Nephron progenitor cell (in vitro differentiated cells): ENCODE data around the gene OTUD1.

Experiments used
- DNase-seq: peaks from one replicate; pipeline ENCODE4 v3.0.0; 2021
- H3K27ac Mint-ChIP-seq: 2 replicates; pipeline ENCODE4 v1.8.0; 2021; ENCODE audit warnings: mild to moderate bottlenecking, moderate library complexity, mixed read lengths
- H3K27me3 Mint-ChIP-seq: 2 replicates; pipeline ENCODE4 v1.8.0; 2021; ENCODE audit warnings: mild to moderate bottlenecking, low read depth, mixed read lengths; ENCODE audit not compliant: poor library complexity
- H3K36me3 Mint-ChIP-seq: 2 replicates; pipeline ENCODE4 v1.8.0; 2021; ENCODE audit warnings: low read depth, mixed read lengths
- H3K4me1 Mint-ChIP-seq: 2 replicates; pipeline ENCODE4 v1.8.0; 2021; ENCODE audit warnings: mixed read lengths
- H3K4me3 Mint-ChIP-seq: 2 replicates; pipeline ENCODE4 v1.8.0; 2021; ENCODE audit warnings: mild to moderate bottlenecking, moderate library complexity, mixed read lengths
- H3K9me3 Mint-ChIP-seq: 2 replicates; pipeline ENCODE4 v1.8.0; 2021; ENCODE audit warnings: mild to moderate bottlenecking, moderate library complexity, mixed read lengths
- TF ChIP-seq, protein P1 (sequence below): fragments of 200-600 bp; sonication (generic); IDR thresholded peaks from 2 replicates; pipeline ENCODE4 v1.5.0; 2021; ENCODE audit warnings: antibody characterized with exemption

Gene OTUD1

DNA sequence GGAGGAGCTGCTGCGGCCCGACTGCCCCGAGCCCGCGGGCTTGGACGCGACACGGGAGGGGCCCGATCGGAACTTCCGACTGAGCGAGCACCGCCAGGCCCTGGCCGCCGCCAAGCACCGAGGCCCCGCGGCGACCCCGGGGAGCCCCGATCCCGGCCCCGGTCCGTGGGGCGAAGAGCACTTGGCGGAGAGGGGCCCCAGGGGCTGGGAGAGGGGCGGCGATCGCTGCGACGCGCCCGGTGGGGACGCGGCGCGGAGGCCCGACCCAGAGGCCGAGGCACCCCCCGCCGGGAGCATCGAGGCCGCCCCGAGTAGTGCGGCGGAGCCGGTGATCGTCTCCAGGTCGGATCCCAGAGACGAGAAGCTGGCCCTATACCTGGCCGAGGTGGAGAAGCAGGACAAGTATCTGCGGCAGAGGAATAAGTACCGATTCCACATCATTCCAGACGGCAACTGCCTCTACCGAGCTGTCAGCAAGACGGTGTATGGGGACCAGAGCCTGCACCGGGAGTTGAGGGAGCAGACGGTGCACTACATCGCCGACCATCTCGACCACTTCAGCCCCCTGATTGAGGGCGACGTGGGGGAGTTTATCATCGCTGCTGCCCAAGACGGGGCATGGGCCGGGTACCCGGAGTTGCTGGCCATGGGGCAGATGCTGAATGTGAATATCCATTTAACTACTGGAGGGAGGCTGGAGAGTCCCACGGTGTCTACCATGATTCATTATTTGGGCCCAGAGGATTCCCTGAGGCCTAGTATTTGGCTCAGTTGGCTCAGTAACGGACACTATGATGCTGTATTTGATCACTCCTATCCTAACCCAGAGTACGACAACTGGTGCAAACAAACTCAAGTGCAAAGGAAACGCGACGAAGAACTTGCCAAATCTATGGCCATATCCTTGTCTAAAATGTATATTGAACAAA is 1.4 kb downstream of the OTUD1 start:
- Mint-ChIP-seq H3K9me3 (no peaks in the 10 kb centered on the region), H3K36me3 (no peaks in the 10 kb centered on the region), H3K27me3 (peaks cover 17% of the 10 kb centered on the region), H3K27ac (peak overlapping the region; percentile 25), H3K4me1 (peaks cover 28% of the 10 kb centered on the region), H3K4me3 (peak overlapping the region; percentile 88)
- peak; percentile 54 for DNase-seq
- TF ChIP-seq, protein P1, sequence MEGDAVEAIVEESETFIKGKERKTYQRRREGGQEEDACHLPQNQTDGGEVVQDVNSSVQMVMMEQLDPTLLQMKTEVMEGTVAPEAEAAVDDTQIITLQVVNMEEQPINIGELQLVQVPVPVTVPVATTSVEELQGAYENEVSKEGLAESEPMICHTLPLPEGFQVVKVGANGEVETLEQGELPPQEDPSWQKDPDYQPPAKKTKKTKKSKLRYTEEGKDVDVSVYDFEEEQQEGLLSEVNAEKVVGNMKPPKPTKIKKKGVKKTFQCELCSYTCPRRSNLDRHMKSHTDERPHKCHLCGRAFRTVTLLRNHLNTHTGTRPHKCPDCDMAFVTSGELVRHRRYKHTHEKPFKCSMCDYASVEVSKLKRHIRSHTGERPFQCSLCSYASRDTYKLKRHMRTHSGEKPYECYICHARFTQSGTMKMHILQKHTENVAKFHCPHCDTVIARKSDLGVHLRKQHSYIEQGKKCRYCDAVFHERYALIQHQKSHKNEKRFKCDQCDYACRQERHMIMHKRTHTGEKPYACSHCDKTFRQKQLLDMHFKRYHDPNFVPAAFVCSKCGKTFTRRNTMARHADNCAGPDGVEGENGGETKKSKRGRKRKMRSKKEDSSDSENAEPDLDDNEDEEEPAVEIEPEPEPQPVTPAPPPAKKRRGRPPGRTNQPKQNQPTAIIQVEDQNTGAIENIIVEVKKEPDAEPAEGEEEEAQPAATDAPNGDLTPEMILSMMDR, result no peak

DNA sequence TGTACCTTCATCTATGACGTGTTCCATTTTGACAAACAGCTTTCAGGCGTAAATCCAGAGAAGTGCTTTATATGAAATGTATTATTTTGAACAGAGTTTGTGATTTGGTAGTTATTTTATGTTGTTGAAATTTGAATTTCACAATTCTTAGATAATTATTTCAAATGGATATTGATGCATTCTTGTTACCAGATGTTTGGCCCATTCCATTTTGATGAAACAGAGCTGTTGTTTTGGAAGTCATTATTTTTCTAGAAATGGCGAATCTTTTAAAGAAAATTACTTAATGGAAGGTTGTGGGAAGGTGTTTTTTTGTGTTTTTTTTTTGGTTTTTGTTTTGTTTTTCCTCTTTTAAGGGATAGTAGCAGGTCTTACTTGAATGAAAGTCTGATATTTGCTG is 2.4 kb downstream of the OTUD1 start:
- no peaks in the 10 kb centered on the region for H3K36me3 Mint-ChIP-seq
- no peak overlapping the region for H3K27ac Mint-ChIP-seq
- peaks cover 33% of the 10 kb centered on the region for H3K4me1 Mint-ChIP-seq
- no peaks in the 10 kb centered on the region for H3K9me3 Mint-ChIP-seq
- TF ChIP-seq, protein P1, result no peak
- no peak for DNase-seq
- H3K27me3 Mint-ChIP-seq, result peaks cover 17% of the 10 kb centered on the region
- peak overlapping the region; percentile 88 for H3K4me3 Mint-ChIP-seq

DNA sequence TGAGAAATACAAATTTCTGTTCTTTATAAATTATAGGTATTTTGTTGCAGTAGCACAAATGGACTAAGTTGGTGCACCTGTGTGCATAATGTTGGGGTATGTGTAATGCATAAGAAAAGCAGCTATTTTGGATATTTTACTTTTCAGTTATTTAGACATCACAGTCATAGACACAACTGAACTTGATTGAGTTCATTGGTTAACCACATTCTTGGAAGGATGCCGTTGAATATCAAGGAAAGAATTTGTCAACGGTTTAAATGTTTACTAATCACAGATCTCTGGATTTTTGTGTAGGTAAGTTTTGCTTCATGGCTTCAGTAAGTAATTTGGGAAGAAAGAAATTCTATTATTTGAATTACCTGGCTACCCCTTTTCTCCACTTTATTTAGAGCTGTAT is 4.1 kb downstream of the OTUD1 start:
- Mint-ChIP-seq H3K4me3 (no peak overlapping the region), H3K4me1 (peaks cover 26% of the 10 kb centered on the region)
- DNase-seq, result no peak

DNA sequence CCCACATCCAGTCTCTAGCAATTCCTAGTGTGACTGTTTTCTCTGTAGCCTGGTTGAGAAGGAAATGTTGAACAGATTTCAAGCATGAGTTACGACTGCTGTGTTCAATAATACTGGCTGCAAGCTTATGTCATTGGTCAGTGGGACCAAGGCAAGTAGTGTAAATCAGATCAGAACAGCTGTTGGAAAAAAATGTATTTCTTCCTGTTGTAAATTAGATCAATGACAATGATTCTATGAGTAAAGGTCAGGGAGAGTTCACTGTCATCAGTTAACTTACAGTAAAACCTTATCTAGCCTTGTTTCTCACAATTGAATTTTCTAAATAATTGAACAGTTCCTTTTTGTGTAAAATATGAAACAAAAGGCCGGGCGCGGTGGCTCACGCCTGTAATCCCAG is 6.7 kb downstream of the OTUD1 start:
- H3K27ac Mint-ChIP-seq, result no peak overlapping the region
- TF ChIP-seq, protein P1, result no peak
- peaks cover 20% of the 10 kb centered on the region for H3K4me1 Mint-ChIP-seq
- H3K27me3 Mint-ChIP-seq, result peaks cover 16% of the 10 kb centered on the region
- no peaks in the 10 kb centered on the region for H3K36me3 Mint-ChIP-seq
- no peak overlapping the region for H3K4me3 Mint-ChIP-seq
- no peak for DNase-seq
- H3K9me3 Mint-ChIP-seq, result no peaks in the 10 kb centered on the region

More for the DNA sequence above, 4.1 kb downstream of the OTUD1 start:
- Mint-ChIP-seq H3K9me3 (no peaks in the 10 kb centered on the region), H3K27ac (no peak overlapping the region), H3K27me3 (peaks cover 17% of the 10 kb centered on the region), H3K36me3 (no peaks in the 10 kb centered on the region)
- TF ChIP-seq, protein P1, result no peak

DNA sequence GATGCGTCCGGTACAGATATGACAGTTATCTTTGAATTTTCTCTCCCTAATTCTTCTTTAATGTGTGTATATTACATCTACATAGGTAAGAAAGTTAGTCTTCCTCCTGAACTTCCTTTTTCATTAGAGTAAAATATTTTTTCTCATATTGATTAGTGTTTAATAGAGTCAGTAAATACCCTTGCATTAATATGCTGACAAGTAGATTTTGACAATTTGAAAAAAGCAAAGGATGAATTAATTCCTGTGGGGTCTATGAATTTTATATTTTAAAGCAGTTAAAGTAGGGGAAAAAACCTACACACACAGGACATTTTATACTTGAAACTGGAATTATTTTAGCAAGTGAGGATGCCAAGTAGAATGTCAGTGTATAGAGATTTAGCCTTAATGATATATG is 9.4 kb downstream of the OTUD1 start:
- no peaks in the 10 kb centered on the region for H3K9me3 Mint-ChIP-seq
- no peak for DNase-seq

More for the DNA sequence above, 9.4 kb downstream of the OTUD1 start:
- no peaks in the 10 kb centered on the region for H3K36me3 Mint-ChIP-seq
- H3K4me3 Mint-ChIP-seq, result no peak overlapping the region
- no peak overlapping the region for H3K27ac Mint-ChIP-seq
- peaks cover 5% of the 10 kb centered on the region for H3K27me3 Mint-ChIP-seq
- TF ChIP-seq, protein P1, result no peak
- H3K4me1 Mint-ChIP-seq, result peaks cover 8% of the 10 kb centered on the region
